Measurements from ENCODE around the gene PPME1.

PPME1 gene

DNA sequence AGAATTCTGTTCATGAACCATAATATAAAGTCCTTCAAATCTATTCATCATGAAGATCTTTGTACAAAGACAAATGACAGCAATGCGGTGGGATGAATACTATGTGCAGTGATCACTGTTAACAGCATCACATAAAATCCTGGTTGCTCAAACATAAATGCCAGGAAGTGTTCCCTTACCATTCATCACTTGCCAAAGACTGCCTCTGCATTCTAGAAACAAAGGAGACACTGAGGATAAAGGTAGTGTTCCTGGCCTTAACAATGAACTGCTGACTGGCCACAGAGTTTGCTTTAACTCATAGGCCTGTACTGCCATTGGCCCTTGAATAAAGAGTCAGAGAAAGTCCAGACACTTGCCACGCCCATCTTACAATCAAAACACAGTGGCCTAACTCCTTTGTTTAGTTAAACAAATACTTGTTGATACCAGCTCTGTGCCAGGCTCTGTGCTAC, 29.8 kb upstream of the PPME1 start:
- H3K4me3 ChIP-seq (ENCODE audit: low read depth, low read length): no peak overlapping the region
- CTCF ChIA-PET: no interaction called here
- TF ChIP-seq, protein P1, sequence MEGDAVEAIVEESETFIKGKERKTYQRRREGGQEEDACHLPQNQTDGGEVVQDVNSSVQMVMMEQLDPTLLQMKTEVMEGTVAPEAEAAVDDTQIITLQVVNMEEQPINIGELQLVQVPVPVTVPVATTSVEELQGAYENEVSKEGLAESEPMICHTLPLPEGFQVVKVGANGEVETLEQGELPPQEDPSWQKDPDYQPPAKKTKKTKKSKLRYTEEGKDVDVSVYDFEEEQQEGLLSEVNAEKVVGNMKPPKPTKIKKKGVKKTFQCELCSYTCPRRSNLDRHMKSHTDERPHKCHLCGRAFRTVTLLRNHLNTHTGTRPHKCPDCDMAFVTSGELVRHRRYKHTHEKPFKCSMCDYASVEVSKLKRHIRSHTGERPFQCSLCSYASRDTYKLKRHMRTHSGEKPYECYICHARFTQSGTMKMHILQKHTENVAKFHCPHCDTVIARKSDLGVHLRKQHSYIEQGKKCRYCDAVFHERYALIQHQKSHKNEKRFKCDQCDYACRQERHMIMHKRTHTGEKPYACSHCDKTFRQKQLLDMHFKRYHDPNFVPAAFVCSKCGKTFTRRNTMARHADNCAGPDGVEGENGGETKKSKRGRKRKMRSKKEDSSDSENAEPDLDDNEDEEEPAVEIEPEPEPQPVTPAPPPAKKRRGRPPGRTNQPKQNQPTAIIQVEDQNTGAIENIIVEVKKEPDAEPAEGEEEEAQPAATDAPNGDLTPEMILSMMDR (IDR thresholded peaks at IDR 0.05; ENCODE audit: insufficient read depth, low read length, missing control alignments): no peak
- POLR2A ChIA-PET: interaction anchor here (1.7 kb wide), 1 partner anchor 9 kb away, joined by 7 read pairs; no protein-coding TSS in a partner anchor
- DNase-seq (ENCODE audit: low read depth, low spot score): no peak

GRCh38 chr11:74141908-74142307, 29.2 kb upstream of the PPME1 start:
- POLR2A ChIA-PET: interaction anchor here (1.7 kb wide), 1 partner anchor 10 kb away, joined by 7 read pairs; no protein-coding TSS in a partner anchor
- CTCF ChIA-PET: no interaction called here
- DNase-seq (ENCODE audit: low read depth, low spot score): no peak
- H3K4me3 ChIP-seq (ENCODE audit: low read depth, low read length): no peak overlapping the region
- TF ChIP-seq, protein P1 (IDR thresholded peaks at IDR 0.05; ENCODE audit: insufficient read depth, low read length, missing control alignments): no peak

GRCh38 chr11:74142624-74143023, 28.5 kb upstream of the PPME1 start:
- POLR2A ChIA-PET: interaction anchor here (0.6 to 1.7 kb wide), 3 partner anchors 10 to 1502 kb away, joined by 3 to 7 read pairs (median 3); no protein-coding TSS in a partner anchor
- CTCF ChIA-PET: no interaction called here
- TF ChIP-seq, protein P1 (IDR thresholded peaks at IDR 0.05; ENCODE audit: insufficient read depth, low read length, missing control alignments): no peak
- no peak for DNase-seq (ENCODE audit: low read depth, low spot score)
- H3K4me3 ChIP-seq (ENCODE audit: low read depth, low read length): no peak overlapping the region

GRCh38 chr11:74144592-74144991, 26.5 kb upstream of the PPME1 start:
- ChIA-PET POLR2A (no interaction called here), CTCF (interaction anchor here (1.3 kb wide), 1 partner anchor 181 kb away, joined by 5 read pairs; no protein-coding TSS in a partner anchor)
- TF ChIP-seq, protein P1 (IDR thresholded peaks at IDR 0.05; ENCODE audit: insufficient read depth, low read length, missing control alignments): no peak
- H3K4me3 ChIP-seq (ENCODE audit: low read depth, low read length): no peak overlapping the region
- DNase-seq (ENCODE audit: low read depth, low spot score): no peak

DNA sequence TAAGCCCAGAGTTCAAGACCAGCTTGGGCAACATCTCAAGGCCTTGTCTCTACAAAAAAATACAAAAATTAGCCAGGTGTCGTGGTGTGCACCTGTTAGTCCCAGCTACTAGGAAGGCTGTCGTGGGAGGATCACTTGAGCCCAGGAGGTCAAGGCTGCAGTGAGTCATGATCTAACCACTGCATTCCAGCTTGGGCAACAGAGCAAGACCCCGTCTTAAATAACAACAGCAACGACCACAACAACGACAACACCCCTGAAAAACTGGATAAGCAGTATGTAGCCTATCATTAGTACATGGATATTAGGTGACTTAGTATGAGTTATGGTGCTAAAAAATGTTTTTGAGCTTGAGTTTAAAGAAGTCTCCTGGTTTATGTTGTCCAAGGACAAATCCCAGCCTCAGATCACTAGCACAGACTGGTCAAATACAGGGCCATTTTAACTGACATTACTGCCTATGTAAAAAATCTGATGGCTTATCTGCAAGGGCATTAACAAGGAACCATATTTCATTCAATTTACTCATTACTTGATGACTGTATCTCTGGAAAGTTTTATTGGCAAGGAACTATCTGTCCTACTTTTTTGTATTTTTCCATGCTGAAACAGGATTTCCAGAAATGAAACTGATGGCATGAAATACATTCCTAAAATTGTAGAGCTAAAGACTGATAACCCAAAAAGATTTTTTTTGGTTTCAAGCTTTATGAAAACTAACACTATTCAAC, 23.7 kb upstream of the PPME1 start:
- POLR2A ChIA-PET: no interaction called here
- CTCF ChIA-PET: interaction anchor here (1.3 kb wide), 1 partner anchor 184 kb away, joined by 4 read pairs; no protein-coding TSS in a partner anchor

DNA sequence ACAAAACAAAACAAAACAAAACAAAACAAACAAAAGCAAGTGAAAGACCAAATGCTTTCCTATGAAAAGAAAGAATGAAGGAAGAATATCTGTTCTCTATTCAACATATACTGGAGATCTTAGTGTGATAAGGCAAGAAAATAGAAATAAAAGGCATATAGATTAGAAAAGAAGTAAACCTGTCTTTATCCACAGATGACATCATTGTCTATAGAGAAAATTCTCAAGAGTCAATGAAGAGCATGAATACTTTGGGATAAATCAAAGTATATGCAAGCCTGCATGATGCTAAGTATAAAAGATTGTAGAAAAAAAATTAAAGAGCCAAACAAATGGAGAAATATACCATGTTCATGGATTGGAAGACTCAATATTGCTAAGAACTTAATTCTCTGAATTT, 17.9 kb upstream of the PPME1 start:
- ChIA-PET CTCF (no interaction called here), POLR2A (no interaction called here)
- no peak for DNase-seq (ENCODE audit: low read depth, low spot score)
- TF ChIP-seq, protein P1 (IDR thresholded peaks at IDR 0.05; ENCODE audit: insufficient read depth, low read length, missing control alignments): no peak
- no peak overlapping the region for H3K4me3 ChIP-seq (ENCODE audit: low read depth, low read length)

More for the DNA sequence above, 23.7 kb upstream of the PPME1 start:
- TF ChIP-seq, protein P1 (IDR thresholded peaks at IDR 0.05; ENCODE audit: insufficient read depth, low read length, missing control alignments): no peak
- no peak for DNase-seq (ENCODE audit: low read depth, low spot score)
- H3K4me3 ChIP-seq (ENCODE audit: low read depth, low read length): no peak overlapping the region

Measured in AG04449 (cell line).